Smooth muscle cell (in vitro differentiated cells): ENCODE results near the gene GRAP. TPM values are rescaled to one million over a fixed set of nuclear protein-coding genes. Genes with fewer than 3 reads are reported as not detected.

Experiments
- DNase-seq: peaks from one replicate; lab custom pipeline; 2025; ENCODE audit not compliant: unreplicated experiment; lab: John Stamatoyannopoulos, UW
- H2AFZ ChIP-seq: fragments of 200-600 bp; sonication (generic); 2 replicates; pipeline ENCODE4 v1.6.0; 2016; ENCODE audit warnings: antibody characterized with exemption, low read depth, mild to moderate bottlenecking
- H3F3A ChIP-seq: fragments of 200-600 bp; sonication (generic); 2 replicates; pipeline ENCODE4 v1.6.0; 2017; ENCODE audit warnings: antibody characterized with exemption, low read depth
- H3K27ac ChIP-seq: fragments of 200-600 bp; sonication (generic); 2 replicates; pipeline ENCODE4 v1.5.1; 2016; ENCODE audit warnings: low read depth, mild to moderate bottlenecking
- H3K27me3 ChIP-seq: fragments of 200-600 bp; sonication (generic); 2 replicates; pipeline ENCODE4 v1.6.1; 2016; ENCODE audit warnings: low read depth, mild to moderate bottlenecking
- H3K36me3 ChIP-seq: fragments of 200-600 bp; sonication (generic); 2 replicates; pipeline ENCODE4 v1.5.1; 2016; ENCODE audit warnings: low read depth
- H3K4me1 ChIP-seq: fragments of 200-600 bp; sonication (generic); 2 replicates; pipeline ENCODE4 v1.5.1; 2016; ENCODE audit warnings: low read depth
- H3K4me2 ChIP-seq: fragments of 200-600 bp; sonication (generic); 2 replicates; pipeline ENCODE4 v1.6.0; 2016; ENCODE audit warnings: mild to moderate bottlenecking
- H3K4me3 ChIP-seq: fragments of 200-600 bp; sonication (generic); 2 replicates; pipeline ENCODE4 v1.5.1; 2016; ENCODE audit warnings: mild to moderate bottlenecking
- H3K79me2 ChIP-seq: fragments of 200-600 bp; sonication (generic); 2 replicates; pipeline ENCODE4 v1.6.0; 2016; ENCODE audit warnings: low read depth, mild to moderate bottlenecking
- H3K9ac ChIP-seq: fragments of 200-600 bp; sonication (generic); 2 replicates; pipeline ENCODE4 v1.6.0; 2016; ENCODE audit warnings: low read depth
- H3K9me3 ChIP-seq: fragments of 200-600 bp; sonication (generic); replicated peaks from 2 replicates; pipeline ENCODE4 v1.5.1; 2016; ENCODE audit warnings: low read depth
- H4K20me1 ChIP-seq: fragments of 200-600 bp; sonication (generic); 2 replicates; pipeline ENCODE4 v1.6.0; 2016; ENCODE audit warnings: low read depth
- CTCF ChIP-seq: fragments of 200-600 bp; sonication (generic); IDR thresholded peaks from 2 replicates; pipeline ENCODE4 v1.5.1; 2017; ENCODE audit warnings: borderline replicate concordance, mild to moderate bottlenecking, antibody characterized with exemption; ENCODE audit not compliant: insufficient read depth, poor library complexity, severe bottlenecking
- WGBS: methylation state at CpG from one replicate; pipeline ENCODE4 v1.1.7; 2016; ENCODE audit warnings: low lambda C conversion rate; 5-methylcytosine and 5-hydroxymethylcytosine counted together
- polyA plus RNA-seq: library from polyadenylated mRNA; unstranded; fragments of >200 nt; fragmentation: Nextera tagmentation; extraction: Ambion mirVana; gene quantifications from 2 replicates; pipeline ENCODE4 v1.2.1, GENCODE V29; 2016
- total RNA-seq: library from RNA; depleted of rRNA; stranded (reverse); fragments of >200 nt; gene quantifications from 2 replicates; pipeline ENCODE4 v1.2.3, GENCODE V29; 2014

GRAP gene
- total and polyA plus RNA-seq, 2 experiments from 2014 or later, result 0.30 TPM; not detected in 1

DNA sequence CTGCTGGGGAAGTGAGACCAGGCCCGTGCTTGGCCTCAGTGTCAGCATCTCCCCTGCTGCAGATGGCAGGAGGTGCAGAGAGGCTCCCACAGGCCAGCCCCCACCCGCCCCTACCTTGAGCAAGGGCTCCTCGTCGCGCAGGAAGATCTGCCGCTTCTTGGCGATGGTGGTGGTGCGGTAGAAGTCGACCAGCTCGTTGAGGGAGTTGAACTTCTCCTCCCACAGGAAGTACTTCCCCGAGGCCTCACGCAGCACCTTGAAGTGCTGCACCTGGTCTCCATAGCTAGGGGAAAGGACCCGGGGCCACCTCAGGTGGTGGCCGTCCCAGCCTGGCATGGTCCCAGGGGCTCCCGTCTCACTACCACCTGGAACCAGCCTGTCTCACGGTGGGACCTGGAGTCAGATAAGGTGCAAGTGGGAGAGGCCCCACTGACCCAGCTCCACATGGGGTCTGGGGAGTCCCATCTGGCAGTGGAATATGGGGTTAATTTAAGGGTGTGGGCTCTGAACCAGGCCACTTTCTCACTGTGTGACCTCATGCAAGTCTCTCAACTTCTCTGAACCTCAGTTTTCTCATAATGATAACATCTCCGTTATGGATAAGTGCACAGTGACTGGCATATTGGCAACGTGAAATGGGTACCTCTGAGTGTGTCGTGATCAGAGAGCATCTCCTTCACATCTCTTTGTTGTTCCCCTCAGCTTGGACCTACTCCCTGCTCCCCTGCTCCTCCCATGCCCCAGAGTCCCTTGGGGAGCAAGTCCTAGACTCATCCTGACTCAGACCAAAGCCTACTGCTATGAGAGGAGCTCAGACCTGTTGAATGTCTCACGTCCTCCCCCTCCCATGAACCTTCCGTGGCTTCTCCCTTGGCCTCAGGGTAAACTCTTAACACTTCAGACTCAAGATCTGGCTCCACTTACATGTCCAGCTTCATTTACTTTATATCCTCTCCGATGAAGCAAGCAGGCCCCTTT lies 22.4 kb downstream of the GRAP start:
- WGBS, result 87% methylated on average over 22 of the region's 22 CpGs
- H2AFZ ChIP-seq, result no peak overlapping the region
- no peak overlapping the region for H3K27ac ChIP-seq

GRCh38 chr17:19023209-19023999 lies 23.4 kb downstream of the GRAP start:
- 98% methylated on average over 9 of the region's 9 CpGs for WGBS
- Histone ChIP-seq H3K9ac (no peak overlapping the region), H3K9me3 (no peaks in the 10 kb centered on the region), H3K36me3 (no peaks in the 10 kb centered on the region), H3K27ac (no peak overlapping the region), H3K4me3 (no peak overlapping the region), H4K20me1 (no peaks in the 10 kb centered on the region), H3K4me2 (no peak overlapping the region), H3F3A (no peaks in the 10 kb centered on the region), H3K79me2 (no peaks in the 10 kb centered on the region), H3K4me1 (no peaks in the 10 kb centered on the region), H2AFZ (no peak overlapping the region), H3K27me3 (no peaks in the 10 kb centered on the region)
- no peak for TF ChIP-seq CTCF
- no peak for DNase-seq

More for the DNA sequence above, 22.4 kb downstream of the GRAP start:
- no peaks in the 10 kb centered on the region for H3F3A ChIP-seq
- DNase-seq, result no peak
- no peak overlapping the region for H3K4me2 ChIP-seq
- no peaks in the 10 kb centered on the region for H3K36me3 ChIP-seq
- no peak overlapping the region for H3K9ac ChIP-seq
- H4K20me1 ChIP-seq, result no peaks in the 10 kb centered on the region
- no peak for TF ChIP-seq CTCF
- H3K4me3 ChIP-seq, result no peak overlapping the region
- H3K79me2 ChIP-seq, result no peaks in the 10 kb centered on the region
- no peaks in the 10 kb centered on the region for H3K4me1 ChIP-seq
- H3K27me3 ChIP-seq, result no peaks in the 10 kb centered on the region
- H3K9me3 ChIP-seq, result no peaks in the 10 kb centered on the region

GRCh38 chr17:19022747-19023146 lies 24.0 kb downstream of the GRAP start:
- Histone ChIP-seq H2AFZ (no peak overlapping the region), H4K20me1 (no peaks in the 10 kb centered on the region), H3K27me3 (no peaks in the 10 kb centered on the region), H3K4me2 (no peak overlapping the region), H3K9ac (no peak overlapping the region), H3K36me3 (no peaks in the 10 kb centered on the region), H3K4me1 (no peaks in the 10 kb centered on the region), H3K4me3 (no peak overlapping the region), H3K27ac (no peak overlapping the region), H3K79me2 (no peaks in the 10 kb centered on the region), H3K9me3 (no peaks in the 10 kb centered on the region), H3F3A (no peaks in the 10 kb centered on the region)
- DNase-seq, result no peak
- 94% methylated on average over 6 of the region's 6 CpGs for WGBS
- TF ChIP-seq CTCF, result no peak
